HepG2 (cell line): Measurements from ENCODE around the gene CIB1. TPM values are rescaled to one million over a fixed set of nuclear protein-coding genes. Genes with fewer than 3 reads are reported as not detected.

Experiments used
- ARID2 ChIP-seq: sonication (generic); formaldehyde crosslinking; IDR thresholded peaks from 2 replicates; pipeline ENCODE4 v1.8.1; 2022; ENCODE audit warnings: mild to moderate bottlenecking, missing genetic modification reagents, borderline replicate concordance
- FOXC1 ChIP-seq: sonication (generic); formaldehyde crosslinking; IDR thresholded peaks from 2 replicates; pipeline ENCODE4 v1.8.0; 2022; ENCODE audit warnings: mild to moderate bottlenecking, missing genetic modification reagents, borderline replicate concordance
- GATA4 ChIP-seq: sonication (generic); IDR thresholded peaks from 2 replicates; pipeline ENCODE4 v1.6.1; 2016; ENCODE audit warnings: antibody characterized with exemption, low read depth, borderline replicate concordance
- MEIS2 ChIP-seq: sonication (generic); formaldehyde crosslinking; IDR thresholded peaks from 2 replicates; pipeline ENCODE4 v1.9.0; 2021; ENCODE audit warnings: mild to moderate bottlenecking, missing genetic modification reagents
- NRL ChIP-seq: sonication (generic); formaldehyde crosslinking; IDR thresholded peaks from 2 replicates; pipeline ENCODE4 v1.5.0; 2020; ENCODE audit warnings: missing genetic modification reagents, mild to moderate bottlenecking, moderate library complexity, borderline replicate concordance
- PATZ1 ChIP-seq: sonication (generic); formaldehyde crosslinking; IDR thresholded peaks from 2 replicates; pipeline ENCODE4 v1.4.0; 2020; ENCODE audit warnings: missing genetic modification reagents
- RXRA ChIP-seq: sonication (generic); formaldehyde crosslinking; IDR thresholded peaks from 2 replicates; pipeline ENCODE4 v1.5.1; 2020; ENCODE audit warnings: missing genetic modification reagents
- SKIL ChIP-seq: sonication (generic); formaldehyde crosslinking; IDR thresholded peaks from 2 replicates; pipeline ENCODE4 v1.8.0; 2022; ENCODE audit warnings: missing genetic modification reagents, mild to moderate bottlenecking, moderate library complexity, borderline replicate concordance
- SRF ChIP-seq: IDR thresholded peaks from 2 replicates; pipeline ENCODE4 v1.6.1; 2011; ENCODE audit warnings: mild to moderate bottlenecking, low read depth, low read length, moderate library complexity
- TAF15 ChIP-seq: fragments of 200-400 bp; formaldehyde crosslinking; IDR thresholded peaks from one replicate; pipeline ENCODE4 v1.6.1; 2018; ENCODE audit warnings: mild to moderate bottlenecking, low read depth, low read length; ENCODE audit not compliant: poor library complexity, severe bottlenecking
- YY1 ChIP-seq: IDR thresholded peaks from 2 replicates; pipeline ENCODE4 v1.6.1; 2011; ENCODE audit warnings: low read length, low read depth, moderate library complexity, mild to moderate bottlenecking; ENCODE audit not compliant: insufficient read depth, insufficient replicate concordance
- ZBTB33 ChIP-seq: sonication (generic); formaldehyde crosslinking; IDR thresholded peaks from 2 replicates; pipeline ENCODE4 v1.4.0; 2020; ENCODE audit warnings: missing genetic modification reagents
- ZBTB7A ChIP-seq: sonication (generic); formaldehyde crosslinking; IDR thresholded peaks from 2 replicates; pipeline ENCODE4 v1.8.0; 2022; ENCODE audit warnings: mild to moderate bottlenecking, missing genetic modification reagents
- ZNF160 ChIP-seq: sonication (generic); formaldehyde crosslinking; IDR thresholded peaks from 2 replicates; pipeline ENCODE4 v1.8.0; 2022; ENCODE audit warnings: mild to moderate bottlenecking, inconsistent platforms, missing genetic modification reagents
- ZNF232 ChIP-seq: sonication (generic); formaldehyde crosslinking; IDR thresholded peaks from 2 replicates; pipeline ENCODE4 v1.4.0; 2020; ENCODE audit warnings: missing genetic modification reagents, borderline replicate concordance
- ZNF441 ChIP-seq: sonication (generic); formaldehyde crosslinking; IDR thresholded peaks from 2 replicates; pipeline ENCODE4 v1.7.0; 2021; ENCODE audit warnings: missing genetic modification reagents, borderline replicate concordance
- ZNF484 ChIP-seq: sonication (generic); formaldehyde crosslinking; IDR thresholded peaks from 2 replicates; pipeline ENCODE4 v1.5.1; 2020; ENCODE audit warnings: mild to moderate bottlenecking, low read depth, missing genetic modification reagents, borderline replicate concordance
- ZNF496 ChIP-seq: sonication (generic); formaldehyde crosslinking; IDR thresholded peaks from 2 replicates; pipeline ENCODE4 v1.8.1; 2023; ENCODE audit warnings: mild to moderate bottlenecking, moderate library complexity, missing genetic modification reagents; ENCODE audit not compliant: insufficient replicate concordance
- ZNF772 ChIP-seq: sonication (generic); formaldehyde crosslinking; IDR thresholded peaks from 2 replicates; pipeline ENCODE4 v1.5.0; 2020; ENCODE audit warnings: mild to moderate bottlenecking, missing genetic modification reagents
- ZSCAN31 ChIP-seq: sonication (generic); formaldehyde crosslinking; IDR thresholded peaks from 2 replicates; pipeline ENCODE4 v1.5.0; 2020; ENCODE audit warnings: low read depth, mild to moderate bottlenecking, missing genetic modification reagents
- polyA plus RNA-seq, 8 experiments: library from polyadenylated mRNA; depleted of rRNA in 3 of 8; stranded (reverse) in 7 of 8; unstranded in 1 of 8; fragments of >200 nt; fragmentation: Illumina TruSeq in 4 of 8; extraction: Trizol in 4 of 8; gene quantifications; 2 replicates each; pipeline versions ENCODE4 v1.2.1 to v1.2.3, GENCODE V29; 2011 to 2016; ENCODE audit warnings: low read depth in 4 of 8, missing spikeins in 1 of 8, mixed read lengths in 1 of 8; ENCODE audit not compliant: insufficient read depth in 1 of 8
- total RNA-seq, 5 experiments: library from RNA; depleted of rRNA; stranded (reverse); fragments of >200 nt; fragmentation: Illumina TruSeq; extraction: Trizol; gene quantifications; 2 replicates each; pipeline ENCODE4 v1.2.3, GENCODE V29; 2016; ENCODE audit warnings: low read depth in 1 of 5
- TF ChIP-seq, protein P1 (sequence below): sonication (generic); formaldehyde crosslinking; IDR thresholded peaks from 2 replicates; pipeline ENCODE4 v1.8.0; 2022; ENCODE audit warnings: missing genetic modification reagents, mild to moderate bottlenecking, inconsistent platforms, borderline replicate concordance

CIB1 gene
- total and polyA plus RNA-seq, 2 of the 13 experiments (the other 11 are each of a cell fraction or from before 2014, with no cell fraction given) = 38.7 to 72.7 TPM

GRCh38 chr15:90233387-90234095 is at the start of gene CIB1 (continued):
- TF ChIP-seq TAF15 = peak; percentile 31
- no peak for TF ChIP-seq SKIL (CRISPR knock-in tag)
- peak; percentile 71; the same call in 1 of the 2 replicates for TF ChIP-seq ZNF441 (CRISPR knock-in tag)
- no peak for TF ChIP-seq GATA4
- TF ChIP-seq, protein P1, sequence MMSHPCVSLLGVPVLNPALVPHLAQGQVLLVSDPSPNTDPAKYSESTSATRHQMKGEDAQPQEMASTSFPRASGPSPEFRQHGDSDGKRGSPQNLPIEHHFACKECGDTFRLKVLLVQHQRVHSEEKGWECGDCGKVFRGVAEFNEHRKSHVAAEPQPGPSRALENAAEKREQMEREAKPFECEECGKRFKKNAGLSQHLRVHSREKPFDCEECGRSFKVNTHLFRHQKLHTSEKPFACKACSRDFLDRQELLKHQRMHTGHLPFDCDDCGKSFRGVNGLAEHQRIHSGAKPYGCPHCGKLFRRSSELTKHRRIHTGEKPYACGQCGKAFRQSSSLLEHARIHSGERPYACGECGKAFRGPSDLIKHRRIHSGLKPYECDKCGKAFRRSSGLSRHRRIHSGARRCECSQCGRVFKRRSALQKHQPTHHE = peak; percentile 48; the same call in 1 of the 2 replicates
- 0 out of 2 replicates have a peak, but pooled peaks have one; percentile 46 for TF ChIP-seq MEIS2 (CRISPR knock-in tag)
- peak; percentile 82 for TF ChIP-seq ZSCAN31 (CRISPR knock-in tag)
- TF ChIP-seq FOXC1 (CRISPR knock-in tag) = peak; percentile 55
- no peak for TF ChIP-seq ZNF496
- TF ChIP-seq ZNF232 (CRISPR knock-in tag) = no peak
- TF ChIP-seq ARID2 (CRISPR knock-in tag) = no peak
- TF ChIP-seq PATZ1 (CRISPR knock-in tag) = peak; percentile 94
- no peak for TF ChIP-seq ZNF484 (CRISPR knock-in tag)
- TF ChIP-seq NRL (CRISPR knock-in tag) = peak; percentile 28; the same call in 1 of the 2 replicates
- 0 out of 2 replicates have a peak, but pooled peaks have one; percentile 19 for TF ChIP-seq SRF
- peak; percentile 78; the same call in 1 of the 2 replicates for TF ChIP-seq ZNF772 (CRISPR knock-in tag)
- TF ChIP-seq ZBTB7A (CRISPR knock-in tag) = peak; percentile 60; the same call in 1 of the 2 replicates
- TF ChIP-seq ZNF160 (CRISPR knock-in tag) = peak; percentile 45; the same call in 1 of the 2 replicates
- TF ChIP-seq ZBTB33 = no peak
- TF ChIP-seq RXRA (CRISPR knock-in tag) = peak; percentile 75
- peak; percentile 37 for TF ChIP-seq YY1
